ENCODE results near the gene ZNF227.
"Not testable (repeated sequence)": the region's sequence is repeated elsewhere in the genome, so short reads cannot be mapped to it uniquely, and the experiment has no call there.

ZNF227 gene

GRCh38 chr19:44196772-44197171 lies 15.6 kb upstream of the ZNF227 start:
- no peak for DNase-seq (ENCODE audit: low read depth in 1 of 2, low spot score in 1 of 2)
- no peak overlapping the region for H3K27ac ChIP-seq (replicated peaks)
- no peaks in the 10 kb centered on the region for H3K27me3 ChIP-seq (ENCODE audit: insufficient read depth, poor library complexity, severe bottlenecking)
- TF ChIP-seq SPI1 (IDR thresholded peaks at IDR 0.05; ENCODE audit: borderline replicate concordance, low read depth) (no peak), POLR2AphosphoS5 (IDR thresholded peaks at IDR 0.05; ENCODE audit: low read depth) (no peak), REST (IDR thresholded peaks at IDR 0.05; ENCODE audit: insufficient replicate concordance, low read depth) (no peak), GABPA (IDR thresholded peaks at IDR 0.05; ENCODE audit: low read depth) (no peak), CTCF (IDR thresholded peaks at IDR 0.05; ENCODE audit: insufficient read depth, low read length) (no peak)
- H3K4me3 ChIP-seq (replicated peaks; ENCODE audit: insufficient read depth, low read length): no peak overlapping the region

- no peak for DNase-seq (ENCODE audit: low read depth in 1 of 2, low spot score in 1 of 2)
- no peak overlapping the region for H3K27ac ChIP-seq (replicated peaks)
- TF ChIP-seq POLR2AphosphoS5 (IDR thresholded peaks at IDR 0.05; ENCODE audit: low read depth) (no peak), SPI1 (IDR thresholded peaks at IDR 0.05; ENCODE audit: borderline replicate concordance, low read depth) (no peak), REST (IDR thresholded peaks at IDR 0.05; ENCODE audit: insufficient replicate concordance, low read depth) (no peak), GABPA (IDR thresholded peaks at IDR 0.05; ENCODE audit: low read depth) (no peak), CTCF (IDR thresholded peaks at IDR 0.05; ENCODE audit: insufficient read depth, low read length) (no peak)
- H3K4me3 ChIP-seq (replicated peaks; ENCODE audit: insufficient read depth, low read length): no peak overlapping the region
- H3K27me3 ChIP-seq (ENCODE audit: insufficient read depth, poor library complexity, severe bottlenecking): no peaks in the 10 kb centered on the region
Observed at GRCh38 chr19:44202470-44202869, 9.9 kb upstream of the ZNF227 start.

DNA sequence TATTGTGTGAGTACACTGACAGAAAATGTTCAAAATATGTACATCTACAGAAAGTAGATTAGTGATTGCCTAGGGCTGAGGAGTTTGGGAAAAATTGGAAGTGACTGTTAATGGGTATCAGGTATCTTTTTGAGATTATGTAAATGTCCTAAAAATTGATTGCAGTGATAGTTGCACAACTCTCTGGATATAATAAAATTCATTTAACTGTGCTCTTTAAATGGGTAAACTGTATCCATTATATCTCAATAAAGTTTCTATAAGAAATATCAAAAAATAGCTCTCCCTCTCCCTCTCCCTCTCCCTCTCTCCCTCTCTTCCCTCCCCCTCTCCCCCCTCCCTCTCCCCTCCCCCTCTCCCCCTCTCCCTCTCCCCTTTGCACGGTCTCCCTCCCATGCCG lies 9.4 kb upstream of the ZNF227 start:
- no peak for TF ChIP-seq SPI1 (IDR thresholded peaks at IDR 0.05; ENCODE audit: borderline replicate concordance, low read depth)
- TF ChIP-seq REST (IDR thresholded peaks at IDR 0.05; ENCODE audit: insufficient replicate concordance, low read depth): no peak
- TF ChIP-seq GABPA (IDR thresholded peaks at IDR 0.05; ENCODE audit: low read depth): no peak
- TF ChIP-seq CTCF (IDR thresholded peaks at IDR 0.05; ENCODE audit: insufficient read depth, low read length): no peak
- no peak for TF ChIP-seq POLR2AphosphoS5 (IDR thresholded peaks at IDR 0.05; ENCODE audit: low read depth)
- no peak for DNase-seq (ENCODE audit: low read depth in 1 of 2, low spot score in 1 of 2)
- no peak overlapping the region for H3K4me3 ChIP-seq (replicated peaks; ENCODE audit: insufficient read depth, low read length)
- no peaks in the 10 kb centered on the region for H3K27me3 ChIP-seq (ENCODE audit: insufficient read depth, poor library complexity, severe bottlenecking)
- H3K27ac ChIP-seq (replicated peaks): no peak overlapping the region

- DNase-seq (ENCODE audit: low read depth in 1 of 2, low spot score in 1 of 2); H3K27ac ChIP-seq (replicated peaks): not testable (repeated sequence)
Observed at GRCh38 chr19:44203877-44204276, 8.5 kb upstream of the ZNF227 start.

More at GRCh38 chr19:44203877-44204276, 8.5 kb upstream of the ZNF227 start:
- H3K4me3 ChIP-seq (replicated peaks; ENCODE audit: insufficient read depth, low read length); H3K27me3 ChIP-seq (ENCODE audit: insufficient read depth, poor library complexity, severe bottlenecking): not testable (repeated sequence)
